Naive thymus-derived CD4-positive, alpha-beta T cell (primary cell): Measurements from ENCODE around the gene SLC16A7. TPM values are rescaled to one million over a fixed set of nuclear protein-coding genes. Genes with fewer than 3 reads are reported as not detected.

Experiments used
- ATAC-seq: fragments of 150-1000 bp; cut with Tn5 transposase; 2 replicates; pipeline ENCODE4 v1.10.0; 2021; ENCODE audit warnings: mild to moderate bottlenecking, moderate library complexity
- CTCF ChIA-PET: fragments of 350-600 bp; sonication (Branson Sonifier 250); formaldehyde crosslinking; loops from one replicate; lab custom pipeline; 2021; ENCODE audit warnings: antibody characterized with exemption; lab: Charles Lee
- POLR2A ChIA-PET: fragments of 350-600 bp; sonication (Branson Sonifier 250); formaldehyde crosslinking; loops from one replicate; lab custom pipeline; 2021; ENCODE audit warnings: antibody characterized with exemption, inconsistent platforms; lab: Charles Lee
- DNase-seq, 9 donors: peaks; one replicate each; pipeline versions ENCODE4 v3.0.0 to v3.0.0-alpha.2; 2020 to 2022; ENCODE audit warnings: mixed read lengths in 1 of 9
- H3K27ac ChIP-seq: one replicate; pipeline ENCODE4 v1.7.0; 2013; ENCODE audit warnings: mild to moderate bottlenecking, low read depth, low read length, moderate library complexity
- H3K27me3 ChIP-seq, 2 donors: one replicate each; pipeline ENCODE4 v1.7.0; 2013; ENCODE audit warnings: low read length in 2 of 2, mild to moderate bottlenecking in 2 of 2, moderate library complexity in 2 of 2; ENCODE audit not compliant: control insufficient read depth in 2 of 2, insufficient read depth in 2 of 2
- H3K36me3 ChIP-seq, 3 experiments: 1 replicate in 2 of 3; 2 replicates in 1 of 3; pipeline ENCODE4 v1.7.0; 2013; ENCODE audit warnings: low read length in 3 of 3, mild to moderate bottlenecking in 3 of 3, moderate library complexity in 1 of 3; ENCODE audit not compliant: insufficient read depth in 3 of 3, control insufficient read depth in 2 of 3
- H3K4me1 ChIP-seq, 2 donors: one replicate each; pipeline ENCODE4 v1.7.0; 2013; ENCODE audit warnings: low read length in 2 of 2, mild to moderate bottlenecking in 2 of 2, moderate library complexity in 1 of 2; ENCODE audit not compliant: control insufficient read depth in 2 of 2, insufficient read depth in 2 of 2
- H3K4me3 ChIP-seq: 2 replicates; pipeline ENCODE4 v1.7.0; 2013; ENCODE audit warnings: mild to moderate bottlenecking, low read length
- H3K9me3 ChIP-seq, 3 experiments: 1 replicate in 2 of 3; 2 replicates in 1 of 3; pipeline ENCODE4 v1.7.0; 2013; ENCODE audit warnings: low read length in 3 of 3; ENCODE audit not compliant: control insufficient read depth in 2 of 3
- H3K27ac Mint-ChIP-seq, 9 donors: one replicate each; pipeline ENCODE4 v1.8.0; 2020 to 2022; ENCODE audit warnings: mixed read lengths in 9 of 9, mild to moderate bottlenecking in 8 of 9, moderate library complexity in 5 of 9, inconsistent platforms in 2 of 9
- H3K27me3 Mint-ChIP-seq, 5 donors: one replicate each; pipeline ENCODE4 v1.8.0; 2021 to 2022; ENCODE audit warnings: mixed read lengths in 5 of 5, mild to moderate bottlenecking in 1 of 5
- H3K36me3 Mint-ChIP-seq, 5 donors: one replicate each; pipeline ENCODE4 v1.8.0; 2020 to 2022; ENCODE audit warnings: mixed read lengths in 5 of 5, mild to moderate bottlenecking in 3 of 5, inconsistent platforms in 1 of 5
- H3K4me1 Mint-ChIP-seq, 7 donors: one replicate each; pipeline ENCODE4 v1.8.0; 2020 to 2022; ENCODE audit warnings: mixed read lengths in 7 of 7, mild to moderate bottlenecking in 3 of 7, inconsistent platforms in 1 of 7
- H3K4me3 Mint-ChIP-seq, 10 donors: one replicate each; pipeline ENCODE4 v1.8.0; 2020 to 2022; ENCODE audit warnings: mild to moderate bottlenecking in 10 of 10, mixed read lengths in 10 of 10, moderate library complexity in 6 of 10, inconsistent platforms in 2 of 10
- H3K9me3 Mint-ChIP-seq, 11 donors: one replicate each; pipeline ENCODE4 v1.8.0; 2020 to 2022; ENCODE audit warnings: mixed read lengths in 11 of 11, mild to moderate bottlenecking in 4 of 11, inconsistent platforms in 1 of 11, moderate library complexity in 1 of 11
- intact Hi-C, 2 donors: fragments of 100-400 bp; cut with micrococcal nuclease; formaldehyde crosslinking; loops; one replicate each; pipeline ENCODE4 v1.15.1; 2023
- polyA plus RNA-seq, 2 donors: library from polyadenylated mRNA; unstranded; fragments of 300-500 nt; fragmentation: Illumina TruSeq; gene quantifications; one replicate each; pipeline ENCODE4 v1.2.3, GENCODE V29; 2021
- total RNA-seq, 6 experiments: library from RNA in 5 of 6; stranded (reverse) in 5 of 6; gene quantifications; 1 replicate in 5 of 6; 2 replicates in 1 of 6; pipeline ENCODE4 v1.2.3 and lab custom pipeline; 2021 to 2026

SLC16A7 gene
- total and polyA plus RNA-seq, 7 experiments from 2014 or later, result 19.4 to 57.5 (median 38.9) TPM

GRCh38 chr12:59827767-59828166 lies 231.9 kb downstream of the SLC16A7 start:
- intact Hi-C loops, result no loop called here
- CTCF ChIA-PET, result no interaction called here
- POLR2A ChIA-PET, result no interaction called here
- H3K27ac Mint-ChIP-seq, result no peak overlapping the region
- peaks cover 0 to 13% (median 9%) of the 10 kb centered on the region in 5 donors for H3K27me3 Mint-ChIP-seq
- no peaks in the 10 kb centered on the region for H3K36me3 Mint-ChIP-seq
- Histone ChIP-seq H3K4me1 (no peaks in the 10 kb centered on the region), H3K27ac (no peak overlapping the region), H3K36me3 (no peaks in the 10 kb centered on the region), H3K4me3 (no peak overlapping the region), H3K27me3 (no peaks in the 10 kb centered on the region), H3K9me3 (no peaks in the 10 kb centered on the region)
- H3K4me1 Mint-ChIP-seq, result no peaks in the 10 kb centered on the region
- no peaks in the 10 kb centered on the region for H3K9me3 Mint-ChIP-seq
- no peak for DNase-seq
- no peak overlapping the region for H3K4me3 Mint-ChIP-seq
- no peak for ATAC-seq

DNA sequence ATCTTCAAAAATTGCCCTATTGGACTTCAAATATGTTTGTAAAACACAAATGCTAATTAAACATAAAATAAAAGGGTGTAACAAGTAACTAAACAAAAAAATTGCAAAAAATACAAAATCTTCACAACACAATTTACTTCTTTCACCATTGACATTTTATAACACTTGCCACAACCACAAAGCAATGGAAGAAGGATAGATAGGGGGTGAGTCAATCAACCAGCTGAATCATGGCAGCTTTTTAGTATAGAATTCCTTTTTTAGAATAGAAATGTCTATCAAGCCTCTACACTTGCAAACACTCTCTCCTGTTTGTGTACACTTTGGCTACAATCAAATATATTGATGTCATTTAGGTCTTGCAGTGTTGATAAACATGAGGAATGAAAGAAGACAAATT lies 232.7 kb downstream of the SLC16A7 start:
- intact Hi-C loops, result no loop called here
- ATAC-seq (no peak), DNase-seq (no peak)
- CTCF ChIA-PET, result no interaction called here
- Histone ChIP-seq H3K36me3 (no peaks in the 10 kb centered on the region), H3K27me3 (no peaks in the 10 kb centered on the region), H3K27ac (no peak overlapping the region), H3K4me1 (no peaks in the 10 kb centered on the region), H3K4me3 (no peak overlapping the region), H3K9me3 (no peaks in the 10 kb centered on the region)
- Mint-ChIP-seq H3K36me3 (no peaks in the 10 kb centered on the region), H3K9me3 (no peaks in the 10 kb centered on the region), H3K27me3 (peaks cover 0 to 10% (median 9%) of the 10 kb centered on the region in 5 donors), H3K27ac (no peak overlapping the region), H3K4me1 (no peaks in the 10 kb centered on the region), H3K4me3 (no peak overlapping the region)
- POLR2A ChIA-PET, result no interaction called here

DNA sequence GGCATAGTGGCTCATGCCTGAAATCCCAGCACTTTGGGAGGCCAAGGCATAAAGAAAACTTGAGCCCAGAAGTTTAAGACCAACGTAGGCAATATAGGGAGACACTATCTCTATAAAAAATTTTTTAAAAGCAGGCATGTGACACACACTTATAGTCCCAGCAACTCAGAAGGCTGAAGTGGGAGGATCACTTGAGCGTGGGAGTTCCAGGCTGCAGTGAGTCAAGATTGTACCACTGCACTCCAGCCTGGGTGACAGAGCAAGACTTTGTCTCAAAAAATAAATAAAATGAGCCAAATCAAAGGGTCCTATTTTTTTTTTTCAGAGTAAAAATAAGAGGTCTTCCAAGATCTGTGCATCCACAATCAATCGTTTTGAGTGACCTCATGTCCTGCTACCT lies 237.6 kb downstream of the SLC16A7 start:
- ATAC-seq (no peak), DNase-seq (no peak)
- H3K27ac ChIP-seq, result no peak overlapping the region
- H3K4me3 ChIP-seq, result no peak overlapping the region
- H3K27me3 Mint-ChIP-seq, result peaks cover 0 to 10% (median 7%) of the 10 kb centered on the region in 5 donors
- intact Hi-C loops, result no loop called here
- no peaks in the 10 kb centered on the region for H3K9me3 Mint-ChIP-seq
- ChIA-PET CTCF (no interaction called here), POLR2A (no interaction called here)
- no peak overlapping the region for H3K4me3 Mint-ChIP-seq
- no peak overlapping the region for H3K27ac Mint-ChIP-seq
- no peaks in the 10 kb centered on the region for H3K36me3 Mint-ChIP-seq
- H3K27me3 ChIP-seq, result no peaks in the 10 kb centered on the region
- H3K4me1 ChIP-seq, result no peaks in the 10 kb centered on the region
- H3K36me3 ChIP-seq, result no peaks in the 10 kb centered on the region
- H3K4me1 Mint-ChIP-seq, result no peaks in the 10 kb centered on the region
- H3K9me3 ChIP-seq, result no peaks in the 10 kb centered on the region

GRCh38 chr12:59834659-59835474 lies 239.0 kb downstream of the SLC16A7 start:
- Mint-ChIP-seq H3K9me3 (no peaks in the 10 kb centered on the region), H3K4me1 (no peaks in the 10 kb centered on the region), H3K4me3 (no peak overlapping the region), H3K36me3 (no peaks in the 10 kb centered on the region), H3K27me3 (peaks cover 0 to 17% (median 11%) of the 10 kb centered on the region in 5 donors), H3K27ac (no peak overlapping the region)
- intact Hi-C loops, result loop anchor here (1.0 kb wide), 3 partner anchors 390 to 432 kb away; no protein-coding TSS in a partner anchor
- peak; percentile 37 for ATAC-seq
- no peaks in the 10 kb centered on the region for H3K9me3 ChIP-seq
- no peak overlapping the region for H3K4me3 ChIP-seq
- ChIA-PET POLR2A (interaction anchor here (0.6 kb wide), 1 partner anchor 1274 kb away, joined by 3 read pairs; no protein-coding TSS in a partner anchor), CTCF (interaction anchor here (0.7 to 1.3 kb wide), 5 partner anchors 9 to 431 kb away, joined by 3 to 5 read pairs (median 4); no protein-coding TSS in a partner anchor)
- H3K4me1 ChIP-seq, result no peaks in the 10 kb centered on the region
- no peak overlapping the region for H3K27ac ChIP-seq
- peak in 6 of 9 donors; percentile 4 to 25 (median 20) for DNase-seq
- no peaks in the 10 kb centered on the region for H3K27me3 ChIP-seq
- no peaks in the 10 kb centered on the region for H3K36me3 ChIP-seq
